SK-N-SH treated with all-trans-retinoic acid at 6 μM for 48 hours (cell line): ENCODE results near the gene NOSIP.
A peak's percentile ranks its signal among the peaks of the same experiment; 100 is the strongest.

Experiments
- ATAC-seq: fragments of 200-7000 bp; cut with Tn5 transposase; 3 replicates; pipeline ENCODE4 v1.9.1; 2020; ENCODE audit warnings: mild to moderate bottlenecking, moderate library complexity
- ARNTL ChIP-seq: fragments of 450-650 bp; formaldehyde crosslinking; IDR thresholded peaks from 2 replicates; pipeline ENCODE4 v1.5.0; 2020; ENCODE audit warnings: low read depth, mild to moderate bottlenecking, moderate library complexity, borderline replicate concordance
- CSDC2 ChIP-seq: fragments of 250-450 bp; sonication (Bioruptor Pico); IDR thresholded peaks from 2 replicates; pipeline ENCODE4 v1.5.0; 2020; ENCODE audit warnings: mild to moderate bottlenecking, moderate library complexity
- ESRRG ChIP-seq: fragments of 250-450 bp; sonication (Bioruptor Pico); IDR thresholded peaks from 2 replicates; pipeline ENCODE4 v1.6.1; 2021; ENCODE audit warnings: mild to moderate bottlenecking
- GLIS3 ChIP-seq: fragments of 250-450 bp; sonication (Bioruptor Pico); IDR thresholded peaks from 2 replicates; pipeline ENCODE4 v1.5.0; 2020; ENCODE audit warnings: mild to moderate bottlenecking, moderate library complexity
- ISL1 ChIP-seq: fragments of 250-450 bp; sonication (Bioruptor Pico); IDR thresholded peaks from 2 replicates; pipeline ENCODE4 v2.1.2; 2022; ENCODE audit warnings: mild to moderate bottlenecking, moderate library complexity
- OSR1 ChIP-seq: fragments of 250-450 bp; sonication (Bioruptor Pico); IDR thresholded peaks from 2 replicates; pipeline ENCODE4 v1.8.0; 2022; ENCODE audit warnings: moderate library complexity, mild to moderate bottlenecking, inconsistent platforms
- PPARA ChIP-seq: fragments of 250-450 bp; sonication (Bioruptor Pico); IDR thresholded peaks from 2 replicates; pipeline ENCODE4 v1.5.0; 2020; ENCODE audit warnings: mild to moderate bottlenecking, borderline replicate concordance
- RARB ChIP-seq: fragments of 250-450 bp; sonication (Bioruptor Pico); IDR thresholded peaks from 2 replicates; pipeline ENCODE4 v1.8.0; 2021; ENCODE audit warnings: mild to moderate bottlenecking, moderate library complexity
- SNAI2 ChIP-seq: fragments of 250-450 bp; sonication (Bioruptor Pico); IDR thresholded peaks from 2 replicates; pipeline ENCODE4 v1.5.0; 2020; ENCODE audit warnings: mild to moderate bottlenecking, moderate library complexity
- TCF4 ChIP-seq: fragments of 250-450 bp; sonication (Bioruptor Pico); IDR thresholded peaks from 2 replicates; pipeline ENCODE4 v1.8.0; 2021; ENCODE audit warnings: mild to moderate bottlenecking, moderate library complexity, borderline replicate concordance
- TOX ChIP-seq: fragments of 250-450 bp; sonication (Bioruptor Pico); IDR thresholded peaks from 2 replicates; pipeline ENCODE4 v1.8.0; 2021; ENCODE audit warnings: mild to moderate bottlenecking, moderate library complexity, borderline replicate concordance
- ZC3H10 ChIP-seq: fragments of 250-450 bp; sonication (Bioruptor Pico); IDR thresholded peaks from 2 replicates; pipeline ENCODE4 v1.5.1; 2021; ENCODE audit warnings: mild to moderate bottlenecking, moderate library complexity
- ZFP3 ChIP-seq: fragments of 250-450 bp; sonication (Bioruptor Pico); IDR thresholded peaks from 2 replicates; pipeline ENCODE4 v1.5.0; 2020; ENCODE audit warnings: mild to moderate bottlenecking, moderate library complexity
- ZFP30 ChIP-seq: fragments of 450-650 bp; formaldehyde crosslinking; IDR thresholded peaks from 2 replicates; pipeline ENCODE4 v1.5.0; 2022; ENCODE audit warnings: mild to moderate bottlenecking, moderate library complexity
- ZNF8 ChIP-seq: fragments of 450-650 bp; formaldehyde crosslinking; IDR thresholded peaks from 2 replicates; pipeline ENCODE4 v1.5.0; 2020; ENCODE audit warnings: mild to moderate bottlenecking, moderate library complexity
- TF ChIP-seq, protein P1 (sequence below): fragments of 250-450 bp; sonication (Bioruptor Pico); IDR thresholded peaks from 2 replicates; pipeline ENCODE4 v1.5.1; 2020; ENCODE audit warnings: low read depth, mild to moderate bottlenecking, moderate library complexity
- TF ChIP-seq, protein P2 (sequence below): fragments of 250-450 bp; sonication (Bioruptor Pico); IDR thresholded peaks from 2 replicates; pipeline ENCODE4 v1.8.0; 2021; ENCODE audit warnings: low read depth, mild to moderate bottlenecking, moderate library complexity, borderline replicate concordance
- TF ChIP-seq, protein P3 (sequence below): fragments of 250-450 bp; sonication (Bioruptor Pico); IDR thresholded peaks from 2 replicates; pipeline ENCODE4 v1.8.0; 2020; ENCODE audit warnings: mild to moderate bottlenecking, moderate library complexity, borderline replicate concordance
- TF ChIP-seq, protein P4 (sequence below): fragments of 250-450 bp; sonication (Bioruptor Pico); IDR thresholded peaks from 2 replicates; pipeline ENCODE4 v1.5.1; 2021; ENCODE audit warnings: mild to moderate bottlenecking, moderate library complexity
- TF ChIP-seq, protein P5 (sequence below): fragments of 250-450 bp; sonication (Bioruptor Pico); IDR thresholded peaks from 2 replicates; pipeline ENCODE4 v1.5.0; 2020; ENCODE audit warnings: mild to moderate bottlenecking, moderate library complexity

The NOSIP gene

DNA sequence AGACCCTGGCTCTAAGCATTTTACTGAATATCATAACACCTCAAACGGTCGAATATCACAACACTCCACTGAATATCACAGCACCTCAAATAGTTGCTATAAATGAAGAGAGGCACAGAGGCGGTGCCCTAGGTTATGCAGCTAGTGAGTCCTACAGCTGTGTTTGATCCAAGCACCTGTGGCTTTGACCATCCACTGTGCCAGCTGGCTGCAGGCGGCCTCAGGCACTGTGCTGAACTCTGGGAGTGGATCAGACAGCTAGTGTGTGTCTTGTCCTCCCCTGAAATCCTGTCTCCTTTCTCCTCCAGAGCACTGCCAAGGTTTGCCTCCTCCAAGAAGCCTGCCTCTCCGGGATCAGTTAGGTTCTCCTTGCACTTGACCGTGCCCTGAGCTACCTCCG is 7.3 kb downstream of the NOSIP start:
- no peak for TF ChIP-seq PPARA (CRISPR knock-in tag)
- no peak for TF ChIP-seq ESRRG (CRISPR knock-in tag)
- no peak for TF ChIP-seq ZNF8 (CRISPR knock-in tag)
- no peak for TF ChIP-seq CSDC2 (CRISPR knock-in tag)
- TF ChIP-seq ARNTL = no peak
- TF ChIP-seq GLIS3 = no peak
- no peak for TF ChIP-seq ZFP3 (CRISPR knock-in tag)
- TF ChIP-seq, protein P1, sequence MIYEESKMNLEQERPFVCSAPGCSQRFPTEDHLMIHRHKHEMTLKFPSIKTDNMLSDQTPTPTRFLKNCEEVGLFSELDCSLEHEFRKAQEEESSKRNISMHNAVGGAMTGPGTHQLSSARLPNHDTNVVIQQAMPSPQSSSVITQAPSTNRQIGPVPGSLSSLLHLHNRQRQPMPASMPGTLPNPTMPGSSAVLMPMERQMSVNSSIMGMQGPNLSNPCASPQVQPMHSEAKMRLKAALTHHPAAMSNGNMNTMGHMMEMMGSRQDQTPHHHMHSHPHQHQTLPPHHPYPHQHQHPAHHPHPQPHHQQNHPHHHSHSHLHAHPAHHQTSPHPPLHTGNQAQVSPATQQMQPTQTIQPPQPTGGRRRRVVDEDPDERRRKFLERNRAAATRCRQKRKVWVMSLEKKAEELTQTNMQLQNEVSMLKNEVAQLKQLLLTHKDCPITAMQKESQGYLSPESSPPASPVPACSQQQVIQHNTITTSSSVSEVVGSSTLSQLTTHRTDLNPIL (CRISPR knock-in tag) = no peak
- TF ChIP-seq ZC3H10 (CRISPR knock-in tag) = no peak
- no peak for TF ChIP-seq ZFP30 (CRISPR knock-in tag)
- no peak for TF ChIP-seq ISL1
- TF ChIP-seq, protein P2, sequence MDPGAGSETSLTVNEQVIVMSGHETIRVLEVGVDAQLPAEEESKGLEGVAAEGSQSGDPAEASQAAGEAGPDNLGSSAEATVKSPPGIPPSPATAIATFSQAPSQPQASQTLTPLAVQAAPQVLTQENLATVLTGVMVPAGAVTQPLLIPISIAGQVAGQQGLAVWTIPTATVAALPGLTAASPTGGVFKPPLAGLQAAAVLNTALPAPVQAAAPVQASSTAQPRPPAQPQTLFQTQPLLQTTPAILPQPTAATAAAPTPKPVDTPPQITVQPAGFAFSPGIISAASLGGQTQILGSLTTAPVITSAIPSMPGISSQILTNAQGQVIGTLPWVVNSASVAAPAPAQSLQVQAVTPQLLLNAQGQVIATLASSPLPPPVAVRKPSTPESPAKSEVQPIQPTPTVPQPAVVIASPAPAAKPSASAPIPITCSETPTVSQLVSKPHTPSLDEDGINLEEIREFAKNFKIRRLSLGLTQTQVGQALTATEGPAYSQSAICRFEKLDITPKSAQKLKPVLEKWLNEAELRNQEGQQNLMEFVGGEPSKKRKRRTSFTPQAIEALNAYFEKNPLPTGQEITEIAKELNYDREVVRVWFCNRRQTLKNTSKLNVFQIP = no peak
- TF ChIP-seq, protein P3, sequence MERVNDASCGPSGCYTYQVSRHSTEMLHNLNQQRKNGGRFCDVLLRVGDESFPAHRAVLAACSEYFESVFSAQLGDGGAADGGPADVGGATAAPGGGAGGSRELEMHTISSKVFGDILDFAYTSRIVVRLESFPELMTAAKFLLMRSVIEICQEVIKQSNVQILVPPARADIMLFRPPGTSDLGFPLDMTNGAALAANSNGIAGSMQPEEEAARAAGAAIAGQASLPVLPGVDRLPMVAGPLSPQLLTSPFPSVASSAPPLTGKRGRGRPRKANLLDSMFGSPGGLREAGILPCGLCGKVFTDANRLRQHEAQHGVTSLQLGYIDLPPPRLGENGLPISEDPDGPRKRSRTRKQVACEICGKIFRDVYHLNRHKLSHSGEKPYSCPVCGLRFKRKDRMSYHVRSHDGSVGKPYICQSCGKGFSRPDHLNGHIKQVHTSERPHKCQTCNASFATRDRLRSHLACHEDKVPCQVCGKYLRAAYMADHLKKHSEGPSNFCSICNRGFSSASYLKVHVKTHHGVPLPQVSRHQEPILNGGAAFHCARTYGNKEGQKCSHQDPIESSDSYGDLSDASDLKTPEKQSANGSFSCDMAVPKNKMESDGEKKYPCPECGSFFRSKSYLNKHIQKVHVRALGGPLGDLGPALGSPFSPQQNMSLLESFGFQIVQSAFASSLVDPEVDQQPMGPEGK (CRISPR knock-in tag) = no peak
- TF ChIP-seq TOX (CRISPR knock-in tag) = no peak
- no peak for TF ChIP-seq OSR1 (CRISPR knock-in tag)
- TF ChIP-seq, protein P4, sequence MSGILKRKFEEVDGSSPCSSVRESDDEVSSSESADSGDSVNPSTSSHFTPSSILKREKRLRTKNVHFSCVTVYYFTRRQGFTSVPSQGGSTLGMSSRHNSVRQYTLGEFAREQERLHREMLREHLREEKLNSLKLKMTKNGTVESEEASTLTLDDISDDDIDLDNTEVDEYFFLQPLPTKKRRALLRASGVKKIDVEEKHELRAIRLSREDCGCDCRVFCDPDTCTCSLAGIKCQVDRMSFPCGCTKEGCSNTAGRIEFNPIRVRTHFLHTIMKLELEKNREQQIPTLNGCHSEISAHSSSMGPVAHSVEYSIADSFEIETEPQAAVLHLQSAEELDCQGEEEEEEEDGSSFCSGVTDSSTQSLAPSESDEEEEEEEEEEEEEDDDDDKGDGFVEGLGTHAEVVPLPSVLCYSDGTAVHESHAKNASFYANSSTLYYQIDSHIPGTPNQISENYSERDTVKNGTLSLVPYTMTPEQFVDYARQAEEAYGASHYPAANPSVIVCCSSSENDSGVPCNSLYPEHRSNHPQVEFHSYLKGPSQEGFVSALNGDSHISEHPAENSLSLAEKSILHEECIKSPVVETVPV (CRISPR knock-in tag) = no peak
- TF ChIP-seq SNAI2 (CRISPR knock-in tag) = no peak
- no peak for ATAC-seq

DNA sequence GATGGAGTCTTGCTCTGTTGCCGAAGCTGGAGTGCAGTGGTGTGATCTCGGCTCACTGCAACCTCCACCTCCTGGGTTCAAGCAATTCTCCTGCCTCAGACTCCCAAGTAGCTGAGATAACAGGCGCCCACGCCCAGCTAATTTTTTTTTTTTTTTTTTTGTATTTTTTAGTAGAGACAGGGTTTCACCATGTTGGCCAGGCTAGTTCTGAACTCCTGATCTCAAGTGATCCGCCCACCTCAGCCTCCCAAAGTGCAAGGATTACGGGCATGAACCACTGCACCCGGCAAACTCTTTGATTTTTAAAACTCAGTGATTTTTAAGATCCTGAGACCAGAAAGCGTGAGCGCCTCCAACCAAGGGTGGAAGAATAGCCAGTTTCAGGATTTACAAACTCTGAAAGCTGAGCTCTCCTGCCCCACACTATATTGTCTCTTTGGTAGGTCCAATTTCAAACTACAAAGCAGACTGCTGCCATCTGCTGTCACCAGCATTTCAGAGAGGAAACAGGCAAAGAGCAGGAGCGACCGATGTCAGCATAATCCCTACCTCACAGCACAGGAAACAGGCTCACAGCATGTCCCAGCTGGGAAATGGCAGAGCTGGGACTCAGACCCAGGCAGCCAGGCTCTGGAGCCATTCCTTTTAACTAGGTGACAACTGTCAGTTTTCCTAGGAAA is 9.2 kb downstream of the NOSIP start:
- TF ChIP-seq TCF4 (CRISPR knock-in tag) (no peak), ZFP30 (CRISPR knock-in tag) (no peak), ZFP3 (CRISPR knock-in tag) (no peak)
- TF ChIP-seq, protein P4 (CRISPR knock-in tag) = no peak
- ATAC-seq = peak; percentile 53

DNA sequence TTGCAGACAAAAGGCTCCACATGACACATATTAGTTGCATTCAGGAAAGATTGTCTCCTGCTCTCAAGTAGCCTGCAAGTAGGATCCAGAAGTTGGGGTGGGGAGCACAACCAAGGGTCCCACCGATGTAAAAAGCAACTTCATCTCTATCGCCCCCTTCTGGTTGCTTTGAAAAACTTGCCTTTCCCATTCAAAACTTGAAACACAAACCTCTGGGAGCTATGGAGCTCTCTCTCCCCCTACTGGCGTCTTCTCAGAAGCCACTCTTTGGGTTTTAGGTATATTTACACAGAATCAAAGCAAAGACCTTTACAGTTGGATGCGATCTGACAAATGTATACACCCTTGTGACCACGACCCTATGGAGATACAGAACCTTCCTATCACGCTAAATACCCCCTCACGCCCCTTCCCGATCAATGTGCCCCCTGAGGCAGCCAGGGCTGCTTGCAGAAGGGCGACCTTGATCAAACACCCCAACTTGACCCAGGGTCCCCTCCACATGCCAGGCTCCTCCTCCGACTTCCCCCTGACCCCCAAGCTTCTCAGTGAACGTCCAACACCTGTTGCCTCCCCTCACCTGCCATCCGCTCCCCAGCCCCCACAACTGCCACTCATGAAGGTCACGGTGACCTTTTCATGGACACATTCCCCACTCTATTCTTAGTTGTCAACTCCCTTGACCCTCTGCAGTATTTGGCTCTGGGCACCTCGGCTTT is 10.1 kb downstream of the NOSIP start:
- ATAC-seq = peak; percentile 96
- TF ChIP-seq, protein P2 = no peak
- TF ChIP-seq ZNF8 (CRISPR knock-in tag) = no peak
- no peak for TF ChIP-seq RARB
- no peak for TF ChIP-seq OSR1 (CRISPR knock-in tag)
- TF ChIP-seq, protein P5, sequence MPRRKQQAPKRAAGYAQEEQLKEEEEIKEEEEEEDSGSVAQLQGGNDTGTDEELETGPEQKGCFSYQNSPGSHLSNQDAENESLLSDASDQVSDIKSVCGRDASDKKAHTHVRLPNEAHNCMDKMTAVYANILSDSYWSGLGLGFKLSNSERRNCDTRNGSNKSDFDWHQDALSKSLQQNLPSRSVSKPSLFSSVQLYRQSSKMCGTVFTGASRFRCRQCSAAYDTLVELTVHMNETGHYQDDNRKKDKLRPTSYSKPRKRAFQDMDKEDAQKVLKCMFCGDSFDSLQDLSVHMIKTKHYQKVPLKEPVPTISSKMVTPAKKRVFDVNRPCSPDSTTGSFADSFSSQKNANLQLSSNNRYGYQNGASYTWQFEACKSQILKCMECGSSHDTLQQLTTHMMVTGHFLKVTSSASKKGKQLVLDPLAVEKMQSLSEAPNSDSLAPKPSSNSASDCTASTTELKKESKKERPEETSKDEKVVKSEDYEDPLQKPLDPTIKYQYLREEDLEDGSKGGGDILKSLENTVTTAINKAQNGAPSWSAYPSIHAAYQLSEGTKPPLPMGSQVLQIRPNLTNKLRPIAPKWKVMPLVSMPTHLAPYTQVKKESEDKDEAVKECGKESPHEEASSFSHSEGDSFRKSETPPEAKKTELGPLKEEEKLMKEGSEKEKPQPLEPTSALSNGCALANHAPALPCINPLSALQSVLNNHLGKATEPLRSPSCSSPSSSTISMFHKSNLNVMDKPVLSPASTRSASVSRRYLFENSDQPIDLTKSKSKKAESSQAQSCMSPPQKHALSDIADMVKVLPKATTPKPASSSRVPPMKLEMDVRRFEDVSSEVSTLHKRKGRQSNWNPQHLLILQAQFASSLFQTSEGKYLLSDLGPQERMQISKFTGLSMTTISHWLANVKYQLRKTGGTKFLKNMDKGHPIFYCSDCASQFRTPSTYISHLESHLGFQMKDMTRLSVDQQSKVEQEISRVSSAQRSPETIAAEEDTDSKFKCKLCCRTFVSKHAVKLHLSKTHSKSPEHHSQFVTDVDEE = no peak
- TF ChIP-seq, protein P1 (CRISPR knock-in tag) = no peak
- no peak for TF ChIP-seq ARNTL
- TF ChIP-seq TCF4 (CRISPR knock-in tag) = no peak
- TF ChIP-seq PPARA (CRISPR knock-in tag) = no peak
